Fibroblast of the aortic adventitia (primary cell): ENCODE data around the gene DSCAML1. TPM values are rescaled to one million over a fixed set of nuclear protein-coding genes. Genes with fewer than 3 reads are reported as not detected.
A peak's percentile ranks its signal among the peaks of the same experiment; 100 is the strongest.

ENCODE experiments used
- DNase-seq: peaks from one replicate; pipeline ENCODE4 v3.0.0-alpha.2; 2010; ENCODE audit warnings: low read depth
- H3K4me3 ChIP-seq: 2 replicates; pipeline ENCODE4 v1.5.1; 2011; ENCODE audit warnings: low read depth, mild to moderate bottlenecking, control low read depth, low read length, moderate library complexity
- total RNA-seq: library from RNA; depleted of rRNA; stranded (reverse); fragments of >200 nt; gene quantifications from 2 replicates; pipeline ENCODE4 v1.2.3, GENCODE V29; 2012; ENCODE audit warnings: low replicate concordance
- TF ChIP-seq, protein P1 (sequence below): IDR thresholded peaks from 2 replicates; pipeline ENCODE4 v1.5.1; 2011; ENCODE audit warnings: mild to moderate bottlenecking, low read length, control low read depth, inconsistent platforms; ENCODE audit not compliant: insufficient read depth

The DSCAML1 gene
- total RNA-seq, 1 donor, result not detected

DNA sequence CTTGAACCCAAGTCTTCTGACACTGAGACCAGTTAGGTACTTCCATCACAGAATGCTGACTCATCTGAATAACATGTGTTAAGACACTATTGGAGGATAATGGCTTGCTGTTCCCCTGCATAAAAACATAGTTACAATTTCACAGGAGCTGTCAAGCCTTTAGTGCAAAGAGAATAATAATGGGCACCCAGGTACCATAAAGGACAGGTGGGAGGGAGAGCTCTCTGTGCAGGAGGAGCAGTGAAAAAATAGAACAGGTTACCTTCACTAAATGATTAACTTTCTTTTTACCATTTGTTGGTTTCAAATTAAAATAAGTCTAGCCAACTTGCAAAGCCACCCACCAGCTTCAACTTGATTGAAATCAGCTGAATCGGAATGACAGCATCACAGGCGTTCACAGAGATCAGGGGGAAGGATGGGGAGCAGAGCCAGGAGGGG lies 173.2 kb downstream of the DSCAML1 start:
- no peak overlapping the region for H3K4me3 ChIP-seq
- no peak for DNase-seq
- TF ChIP-seq, protein P1, sequence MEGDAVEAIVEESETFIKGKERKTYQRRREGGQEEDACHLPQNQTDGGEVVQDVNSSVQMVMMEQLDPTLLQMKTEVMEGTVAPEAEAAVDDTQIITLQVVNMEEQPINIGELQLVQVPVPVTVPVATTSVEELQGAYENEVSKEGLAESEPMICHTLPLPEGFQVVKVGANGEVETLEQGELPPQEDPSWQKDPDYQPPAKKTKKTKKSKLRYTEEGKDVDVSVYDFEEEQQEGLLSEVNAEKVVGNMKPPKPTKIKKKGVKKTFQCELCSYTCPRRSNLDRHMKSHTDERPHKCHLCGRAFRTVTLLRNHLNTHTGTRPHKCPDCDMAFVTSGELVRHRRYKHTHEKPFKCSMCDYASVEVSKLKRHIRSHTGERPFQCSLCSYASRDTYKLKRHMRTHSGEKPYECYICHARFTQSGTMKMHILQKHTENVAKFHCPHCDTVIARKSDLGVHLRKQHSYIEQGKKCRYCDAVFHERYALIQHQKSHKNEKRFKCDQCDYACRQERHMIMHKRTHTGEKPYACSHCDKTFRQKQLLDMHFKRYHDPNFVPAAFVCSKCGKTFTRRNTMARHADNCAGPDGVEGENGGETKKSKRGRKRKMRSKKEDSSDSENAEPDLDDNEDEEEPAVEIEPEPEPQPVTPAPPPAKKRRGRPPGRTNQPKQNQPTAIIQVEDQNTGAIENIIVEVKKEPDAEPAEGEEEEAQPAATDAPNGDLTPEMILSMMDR, result no peak

DNA sequence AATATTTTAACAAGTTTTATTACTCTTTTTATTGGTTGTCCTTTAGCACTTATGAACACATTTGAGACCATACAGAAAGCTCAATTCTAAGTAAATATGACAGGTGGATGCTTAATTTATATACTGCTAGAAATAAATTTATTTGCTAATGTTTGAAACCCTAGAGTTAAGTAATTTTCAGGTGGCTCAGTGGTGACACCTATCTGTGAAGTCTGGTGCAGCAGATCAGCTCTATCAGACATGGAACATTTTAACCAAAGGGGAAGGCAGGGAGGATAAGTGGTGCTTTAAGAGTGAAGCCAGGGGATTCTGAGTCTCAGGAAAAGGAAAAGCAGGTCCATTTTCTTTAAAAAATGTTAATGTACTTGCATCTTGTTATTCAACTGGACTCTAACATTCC lies 175.8 kb downstream of the DSCAML1 start:
- peak; percentile 15 for DNase-seq
- H3K4me3 ChIP-seq, result no peak overlapping the region
- TF ChIP-seq, protein P1, result peak; percentile 57

DNA sequence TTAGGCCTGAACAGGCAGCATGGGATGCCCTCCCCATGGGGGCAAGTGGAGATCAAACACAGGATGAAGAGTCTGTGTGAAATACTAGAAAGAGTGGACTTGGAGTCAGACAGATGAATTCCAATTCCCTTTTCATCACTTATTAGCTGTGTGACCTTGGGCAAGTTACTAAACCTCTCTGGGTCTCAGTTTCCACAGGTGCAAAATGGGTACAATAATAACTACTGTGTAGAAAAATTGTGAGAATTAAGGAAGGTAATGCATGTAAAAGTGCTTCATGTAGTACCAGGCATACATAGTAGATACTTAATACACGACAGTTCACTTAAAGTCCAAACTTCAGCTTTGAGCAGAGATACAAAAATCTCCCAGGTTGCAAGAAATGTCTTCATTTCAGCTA lies 176.4 kb downstream of the DSCAML1 start:
- no peak overlapping the region for H3K4me3 ChIP-seq
- TF ChIP-seq, protein P1, result no peak
- DNase-seq, result no peak

DNA sequence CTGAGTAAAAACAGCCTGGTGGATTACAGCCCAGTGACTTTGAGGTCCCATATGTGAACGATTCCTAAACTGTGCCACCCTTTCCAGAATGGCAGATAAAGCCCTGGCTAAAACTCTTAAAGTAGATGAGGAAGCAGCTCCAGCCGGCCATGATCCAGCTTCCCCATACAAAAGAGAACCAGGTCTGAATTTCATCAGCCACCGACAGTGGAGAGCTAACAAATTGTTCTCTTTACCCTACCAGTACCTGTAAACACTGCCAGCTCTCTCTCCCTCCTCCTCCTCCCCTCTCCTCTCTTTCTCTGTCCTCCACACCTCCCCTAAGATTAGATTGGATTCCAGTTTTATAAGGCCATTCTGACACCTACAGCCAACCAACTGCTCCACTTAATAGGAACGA lies 176.9 kb downstream of the DSCAML1 start:
- no peak for DNase-seq
- TF ChIP-seq, protein P1, result no peak

DNA sequence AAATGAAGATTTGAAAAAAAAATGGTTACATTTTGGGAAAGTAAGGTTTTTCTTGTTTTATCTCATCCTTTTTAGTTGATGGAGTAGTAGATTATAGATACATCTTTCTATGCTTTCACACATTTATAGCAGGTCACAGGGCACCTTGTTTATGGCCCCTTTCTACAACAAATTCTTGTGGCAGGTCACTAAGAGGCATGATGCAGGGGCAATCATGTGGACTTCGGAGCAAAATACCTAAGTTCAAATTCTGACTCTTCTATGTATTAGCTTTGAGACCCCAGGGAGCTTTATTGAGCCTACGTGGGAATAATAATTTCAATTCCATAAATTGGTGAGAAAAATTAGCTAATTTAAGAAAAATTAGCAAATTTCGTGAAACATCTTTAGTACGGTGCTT lies 177.4 kb downstream of the DSCAML1 start:
- TF ChIP-seq, protein P1, result no peak
- H3K4me3 ChIP-seq, result no peak overlapping the region
- DNase-seq, result no peak

More for the DNA sequence above, 176.9 kb downstream of the DSCAML1 start:
- H3K4me3 ChIP-seq, result no peak overlapping the region

DNA sequence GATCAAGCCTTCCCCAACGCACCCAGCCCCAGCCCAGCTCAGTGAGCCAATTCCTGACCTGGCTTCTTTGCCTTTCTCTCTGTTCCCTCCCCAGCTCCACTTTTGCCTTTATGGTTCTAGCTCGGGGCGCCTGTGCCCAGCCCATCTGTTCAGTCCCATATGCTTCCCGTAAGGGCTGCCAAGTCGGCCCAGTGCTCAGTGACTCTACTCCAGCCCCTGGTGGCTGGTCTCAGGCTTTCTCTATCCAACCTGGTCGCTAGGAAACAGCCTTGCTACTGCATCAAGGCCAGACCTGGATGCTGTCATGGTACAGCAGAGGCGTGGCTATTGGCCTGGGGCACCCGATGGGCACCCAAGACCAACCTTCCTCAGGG lies 178.0 kb downstream of the DSCAML1 start:
- H3K4me3 ChIP-seq, result no peak overlapping the region
- TF ChIP-seq, protein P1, result no peak
- DNase-seq, result no peak

DNA sequence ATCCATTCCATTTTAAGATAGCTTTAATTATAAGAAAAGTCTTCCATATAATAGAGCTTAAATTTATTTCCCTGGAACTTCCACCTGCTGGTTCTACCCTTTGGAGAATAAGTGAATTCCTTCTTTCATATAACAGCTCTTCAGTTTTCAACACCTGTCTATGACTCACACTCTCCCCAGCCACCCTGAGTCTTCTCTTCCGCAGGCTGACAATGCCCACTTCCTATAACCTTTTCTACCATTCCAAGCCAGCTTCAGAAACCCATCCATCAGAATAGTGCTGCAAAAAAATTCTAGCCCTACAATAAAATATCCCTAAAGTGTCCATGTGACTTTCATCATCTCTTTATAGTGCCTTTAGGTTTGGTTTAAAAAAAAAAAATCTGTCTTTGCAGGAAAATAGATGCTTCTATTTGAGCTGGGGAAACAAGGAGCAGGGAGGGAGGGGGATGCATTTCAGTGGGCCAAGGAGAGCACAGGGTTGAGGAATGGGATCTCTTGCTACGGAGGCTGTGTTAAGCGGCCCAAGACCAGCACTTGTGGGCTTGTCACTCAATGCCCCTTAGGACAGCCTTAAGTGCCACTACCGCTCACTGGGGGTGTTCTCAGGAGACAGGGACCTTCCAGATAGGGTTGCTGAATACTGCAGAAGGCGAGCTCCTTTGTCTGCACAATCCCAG lies 178.6 kb downstream of the DSCAML1 start:
- DNase-seq, result no peak
- H3K4me3 ChIP-seq, result no peak overlapping the region
- TF ChIP-seq, protein P1, result no peak
